Measurements from ENCODE around the gene TFAP2D.

TFAP2D gene

GRCh38 chr6:50721978-50722377 lies 8.7 kb downstream of the TFAP2D start:
- DNase-seq = no peak

- DNase-seq = no peak
Measured at GRCh38 chr6:50722829-50723554, 9.7 kb downstream of the TFAP2D start.

GRCh38 chr6:50724381-50725124 lies 11.2 kb downstream of the TFAP2D start:
- DNase-seq = peak; percentile 72

- DNase-seq = no peak
Measured at GRCh38 chr6:50734488-50734887, 21.2 kb downstream of the TFAP2D start.

- DNase-seq = no peak
Measured at GRCh38 chr6:50742161-50742560, 28.8 kb downstream of the TFAP2D start.

- no peak for DNase-seq
Measured at GRCh38 chr6:50744976-50745375, 31.6 kb downstream of the TFAP2D start.

- DNase-seq = no peak
Measured at GRCh38 chr6:50762798-50763197, 49.5 kb downstream of the TFAP2D start.

- no peak for DNase-seq
Measured at GRCh38 chr6:50778696-50779095, 65.4 kb downstream of the TFAP2D start.

- no peak for DNase-seq
Measured at GRCh38 chr6:50780382-50780781, 67.1 kb downstream of the TFAP2D start.

GRCh38 chr6:50785921-50786320 lies 72.6 kb downstream of the TFAP2D start:
- DNase-seq = no peak

- DNase-seq = peak; percentile 5
Measured at GRCh38 chr6:50791900-50792508, 78.7 kb downstream of the TFAP2D start.

GRCh38 chr6:50792771-50793170 lies 79.4 kb downstream of the TFAP2D start:
- DNase-seq = no peak

- DNase-seq = no peak
Measured at GRCh38 chr6:50795574-50795973, 82.2 kb downstream of the TFAP2D start.

- no peak for DNase-seq
Measured at GRCh38 chr6:50804283-50804682, 91.0 kb downstream of the TFAP2D start.

GRCh38 chr6:50807035-50807434 lies 93.7 kb downstream of the TFAP2D start:
- no peak for DNase-seq

GRCh38 chr6:50815436-50816114 lies 102.2 kb downstream of the TFAP2D start:
- no peak for DNase-seq

- DNase-seq = peak; percentile 31
Measured at GRCh38 chr6:50816115-50816675, 102.9 kb downstream of the TFAP2D start.

- no peak for DNase-seq
Measured at GRCh38 chr6:50816947-50817645, 103.8 kb downstream of the TFAP2D start.

- no peak for DNase-seq
Measured at GRCh38 chr6:50817646-50817950, 104.3 kb downstream of the TFAP2D start.

GRCh38 chr6:50818020-50818419 lies 104.7 kb downstream of the TFAP2D start:
- DNase-seq = no peak

- DNase-seq = no peak
Measured at GRCh38 chr6:50818673-50819072, 105.3 kb downstream of the TFAP2D start, which contains the start of gene TFAP2B. Gene TFAP2B (plus strand): TSS chr6:50818871. CDS start chr6:50818892, 21 bp downstream.

GRCh38 chr6:50819466-50819903 lies 106.2 kb downstream of the TFAP2D start:
- DNase-seq = no peak
